Umbilical cord (tissue), 2 donors: ENCODE measurements around the gene ITPKB. TPM values are rescaled to one million over a fixed set of nuclear protein-coding genes. Genes with fewer than 3 reads are reported as not detected.
"Not testable (repeated sequence)": the region's sequence is repeated elsewhere in the genome, so short reads cannot be mapped to it uniquely, and the experiment has no call there.

Source experiments
- DNase-seq: peaks from one replicate; pipeline ENCODE4 v3.0.0-alpha.2; 2015; ENCODE audit warnings: low spot score
- total RNA-seq: library from RNA; depleted of rRNA; stranded (reverse); fragments of >200 nt; gene quantifications from one replicate; pipeline ENCODE4 v1.2.3, GENCODE V29; 2014; ENCODE audit warnings: low replicate concordance; ENCODE audit not compliant: insufficient read depth

Gene ITPKB
- total RNA-seq = 15.4 TPM

GRCh38 chr1:226738995-226739695 lies at the start of gene ITPKB:
ITPKB (minus strand) TSS chr1:226739282; CDS start chr1:226737458, 1,824 bp downstream.
- DNase-seq = peak; percentile 91

DNA sequence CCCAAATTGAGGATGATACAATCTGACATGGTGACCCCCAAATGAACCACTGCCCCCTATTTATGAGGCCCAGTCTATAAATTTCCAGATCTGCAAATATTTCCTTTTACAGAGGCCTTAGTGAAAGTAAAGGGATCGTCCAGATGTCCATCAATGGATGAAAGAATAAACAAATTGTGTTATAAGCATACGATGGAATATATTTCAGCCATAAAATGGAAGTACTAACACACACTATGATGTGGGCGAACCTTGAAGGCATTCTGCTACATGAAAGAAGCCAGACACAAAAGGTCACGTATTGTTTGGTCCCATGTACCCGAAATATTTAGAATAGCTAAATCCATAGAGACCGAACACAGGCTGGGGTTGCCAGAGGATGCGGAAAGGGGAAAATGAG lies 48.6 kb upstream of the ITPKB start:
- no peak for DNase-seq

DNA sequence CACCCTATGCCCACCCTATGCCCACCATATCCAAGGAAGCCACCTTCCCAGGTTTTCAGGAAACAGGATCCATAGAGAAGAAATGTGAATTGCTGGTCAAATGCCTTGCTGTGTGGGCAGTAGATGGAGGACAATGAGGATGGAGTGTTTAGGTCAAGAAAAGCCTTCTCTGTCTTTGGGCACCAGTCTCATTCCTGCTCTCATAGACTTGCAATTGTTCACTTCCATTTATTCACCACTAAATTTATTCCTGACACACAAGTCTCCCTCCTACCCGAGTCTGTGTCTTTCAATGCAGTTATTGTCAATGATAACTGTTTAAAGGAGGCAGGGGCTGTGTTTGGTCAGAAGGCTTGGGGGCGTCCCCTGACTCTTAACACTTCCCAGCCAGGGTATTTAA lies 48.0 kb upstream of the ITPKB start:
- DNase-seq = no peak

GRCh38 chr1:226786550-226786949 lies 47.5 kb upstream of the ITPKB start:
- no peak for DNase-seq

GRCh38 chr1:226785805-226786204 lies 46.7 kb upstream of the ITPKB start:
- no peak for DNase-seq

GRCh38 chr1:226784081-226785049 lies 45.3 kb upstream of the ITPKB start:
- no peak for DNase-seq

DNA sequence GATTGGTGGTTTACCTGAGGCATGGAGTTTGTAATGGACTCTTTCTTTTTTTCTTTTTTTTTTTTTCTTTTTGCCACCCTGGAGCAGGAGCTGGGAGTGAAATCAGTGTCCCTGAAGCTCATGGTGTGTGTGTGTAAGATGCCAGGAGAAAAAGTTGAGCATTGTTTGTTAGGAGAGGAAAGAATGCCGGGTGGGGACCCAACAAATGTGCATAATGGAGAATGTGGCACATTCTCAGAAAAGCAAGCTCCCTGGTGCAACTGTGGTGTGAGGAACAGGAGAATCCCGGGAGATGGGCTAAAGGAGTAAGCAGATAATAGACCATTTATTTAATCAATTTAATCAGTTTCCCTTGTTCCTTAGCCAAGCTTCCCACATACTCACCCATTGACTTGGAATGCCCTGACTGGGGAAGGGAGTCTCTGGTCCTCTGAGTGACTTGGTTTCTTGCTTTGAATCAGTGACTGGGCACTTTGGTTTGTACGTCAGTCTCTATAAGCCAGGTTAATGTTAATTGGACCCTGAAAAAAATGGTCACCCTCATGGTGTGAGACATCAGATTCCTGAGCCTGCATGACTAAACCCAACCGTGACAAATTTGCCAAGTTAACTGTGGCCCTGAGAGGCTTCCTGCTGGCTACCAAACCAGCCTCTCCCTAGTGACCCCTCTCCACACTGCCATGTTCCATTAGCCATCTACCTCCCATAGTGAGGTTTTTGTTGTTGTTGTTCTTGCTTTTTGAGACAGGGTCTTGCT lies 43.9 kb upstream of the ITPKB start:
- no peak for DNase-seq

- DNase-seq = no peak
Measured at GRCh38 chr1:226781937-226782609, 43.0 kb upstream of the ITPKB start.

GRCh38 chr1:226779561-226779960 lies 40.5 kb upstream of the ITPKB start:
- no peak for DNase-seq

GRCh38 chr1:226778657-226779058 lies 39.6 kb upstream of the ITPKB start:
- no peak for DNase-seq

DNA sequence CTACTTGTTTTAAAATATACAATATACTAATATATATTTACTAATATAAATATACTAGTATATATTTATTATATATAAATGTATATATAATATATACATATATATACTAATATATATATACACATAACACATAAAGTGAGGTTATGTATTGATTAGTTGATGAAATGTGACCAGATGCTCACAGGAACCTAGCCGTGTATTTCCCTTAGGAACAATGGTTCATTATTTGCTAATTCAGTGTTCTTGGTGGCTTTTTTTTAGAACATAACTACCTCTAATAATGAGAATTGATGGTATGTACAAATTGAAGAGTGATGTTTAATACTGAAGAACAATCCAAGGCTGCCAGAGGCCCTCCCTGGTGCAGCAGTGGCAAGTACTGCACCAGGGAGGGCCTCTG lies 37.9 kb upstream of the ITPKB start:
- no peak for DNase-seq

GRCh38 chr1:226776066-226776465 lies 37.0 kb upstream of the ITPKB start:
- DNase-seq = no peak

GRCh38 chr1:226772446-226773139 lies 33.5 kb upstream of the ITPKB start:
- no peak for DNase-seq

DNA sequence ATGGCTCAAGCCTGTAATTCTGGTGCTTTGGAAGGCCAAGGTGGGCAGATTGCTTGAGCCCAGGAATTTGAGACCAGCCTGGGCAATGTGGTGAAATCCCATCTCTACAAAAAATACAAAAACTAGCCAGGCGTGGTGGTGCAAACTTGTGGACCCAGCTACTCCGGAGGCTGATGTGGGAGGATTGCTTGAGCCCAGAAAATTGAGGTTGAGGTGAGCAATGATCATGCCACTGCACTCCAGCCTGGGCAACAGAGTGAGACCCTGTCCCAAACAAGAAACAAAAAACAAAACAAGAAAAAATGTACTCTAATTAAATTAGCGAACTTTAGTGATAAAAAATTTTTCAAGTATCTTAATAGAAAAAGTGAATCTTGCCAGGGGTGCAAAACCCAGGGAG lies 28.1 kb upstream of the ITPKB start:
- not testable (repeated sequence) for DNase-seq

- DNase-seq = no peak
Measured at GRCh38 chr1:226766565-226766964, 27.5 kb upstream of the ITPKB start.

GRCh38 chr1:226764533-226764932 lies 25.5 kb upstream of the ITPKB start:
- DNase-seq = no peak

DNA sequence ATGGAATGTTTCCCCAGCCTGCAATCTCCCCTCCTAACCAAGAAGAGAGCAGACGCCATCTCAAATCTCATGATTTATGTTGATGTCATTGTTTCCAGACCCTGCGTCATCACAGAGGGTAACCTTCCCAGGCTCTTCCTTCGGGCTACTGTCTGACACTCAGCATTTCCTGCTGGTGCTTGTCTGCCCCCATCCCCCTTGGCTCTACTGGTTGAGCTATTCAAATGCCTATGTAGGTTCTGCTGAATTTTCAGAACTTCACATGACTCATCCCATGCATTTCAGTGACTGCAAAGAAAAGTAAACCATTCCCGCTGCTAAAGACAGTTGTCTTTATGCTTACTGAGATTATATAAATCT lies 24.8 kb upstream of the ITPKB start:
- DNase-seq = peak; percentile 92

- DNase-seq = no peak
Measured at GRCh38 chr1:226762988-226763904, 24.2 kb upstream of the ITPKB start.

DNA sequence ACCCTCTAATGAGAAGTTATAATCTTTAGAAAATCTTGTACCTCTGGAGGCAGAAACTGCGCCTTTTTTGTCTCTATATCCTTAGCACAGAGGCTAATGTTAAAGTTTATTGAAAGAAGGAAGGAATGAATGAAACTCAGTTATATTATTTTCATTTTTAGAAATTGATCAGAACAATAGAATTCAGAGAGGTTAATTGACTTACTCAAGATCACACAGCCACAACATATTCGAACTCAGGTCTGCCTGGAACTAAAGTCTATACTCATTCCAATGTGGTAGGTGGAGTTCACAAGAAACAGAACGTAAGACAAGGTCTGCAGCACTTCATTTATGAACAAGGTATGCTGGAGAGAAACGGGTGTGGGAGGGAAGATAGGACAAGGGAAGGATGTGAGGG lies 23.0 kb upstream of the ITPKB start:
- no peak for DNase-seq

DNA sequence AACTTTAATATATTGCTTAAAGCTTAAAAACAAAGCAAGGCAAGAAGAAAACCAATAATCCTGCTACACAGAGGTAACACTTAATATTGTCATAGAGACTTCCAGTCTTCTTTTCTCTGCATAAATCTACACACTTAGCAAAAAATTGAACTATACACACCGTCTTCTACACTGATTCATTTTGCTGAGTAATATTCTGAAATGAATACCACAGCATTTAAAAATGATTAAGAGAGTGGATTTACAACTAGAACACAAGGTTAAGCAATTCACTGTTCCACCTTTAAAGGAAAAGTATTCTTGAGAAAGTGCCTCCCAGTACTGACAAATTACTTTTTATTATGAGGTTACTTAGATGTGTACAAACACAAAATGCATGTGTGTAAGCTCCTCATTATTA lies 22.2 kb upstream of the ITPKB start:
- no peak for DNase-seq
